ENCODE measurements around the gene DYNC1I2. TPM values are rescaled to one million over a fixed set of nuclear protein-coding genes. Genes with fewer than 3 reads are reported as not detected.
A peak's percentile ranks its signal among the peaks of the same experiment; 100 is the strongest.

DYNC1I2 gene
- total RNA-seq, 1 donor from 2014 or later: 136 TPM

DNA sequence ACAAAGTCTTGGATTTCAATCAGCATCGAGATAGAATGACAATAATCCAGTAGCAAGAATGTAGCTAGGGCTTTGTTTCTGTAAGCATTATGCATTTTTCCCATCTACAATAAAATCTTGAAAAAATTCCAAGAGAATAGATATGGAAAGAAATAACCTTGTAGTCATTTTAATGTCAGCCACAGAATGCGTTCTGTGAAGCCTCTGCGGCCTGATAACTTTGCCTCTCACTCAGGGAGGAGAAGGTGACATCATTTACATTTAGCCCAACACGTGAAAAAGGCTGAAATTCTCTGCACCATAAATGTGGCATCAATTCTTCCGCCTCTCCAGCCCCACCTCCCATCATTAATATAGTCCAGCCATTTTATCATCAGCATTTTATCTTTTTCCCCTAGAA is 19.1 kb upstream of the DYNC1I2 start:
- no peaks in the 10 kb centered on the region for H3K27me3 Mint-ChIP-seq (ENCODE audit: low read depth)
- TF ChIP-seq, protein P1, sequence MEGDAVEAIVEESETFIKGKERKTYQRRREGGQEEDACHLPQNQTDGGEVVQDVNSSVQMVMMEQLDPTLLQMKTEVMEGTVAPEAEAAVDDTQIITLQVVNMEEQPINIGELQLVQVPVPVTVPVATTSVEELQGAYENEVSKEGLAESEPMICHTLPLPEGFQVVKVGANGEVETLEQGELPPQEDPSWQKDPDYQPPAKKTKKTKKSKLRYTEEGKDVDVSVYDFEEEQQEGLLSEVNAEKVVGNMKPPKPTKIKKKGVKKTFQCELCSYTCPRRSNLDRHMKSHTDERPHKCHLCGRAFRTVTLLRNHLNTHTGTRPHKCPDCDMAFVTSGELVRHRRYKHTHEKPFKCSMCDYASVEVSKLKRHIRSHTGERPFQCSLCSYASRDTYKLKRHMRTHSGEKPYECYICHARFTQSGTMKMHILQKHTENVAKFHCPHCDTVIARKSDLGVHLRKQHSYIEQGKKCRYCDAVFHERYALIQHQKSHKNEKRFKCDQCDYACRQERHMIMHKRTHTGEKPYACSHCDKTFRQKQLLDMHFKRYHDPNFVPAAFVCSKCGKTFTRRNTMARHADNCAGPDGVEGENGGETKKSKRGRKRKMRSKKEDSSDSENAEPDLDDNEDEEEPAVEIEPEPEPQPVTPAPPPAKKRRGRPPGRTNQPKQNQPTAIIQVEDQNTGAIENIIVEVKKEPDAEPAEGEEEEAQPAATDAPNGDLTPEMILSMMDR (IDR thresholded peaks at IDR 0.05): no peak
- H3K9me3 Mint-ChIP-seq (ENCODE audit: low read depth): no peaks in the 10 kb centered on the region
- H3K4me3 Mint-ChIP-seq (ENCODE audit: unreplicated experiment): no peak overlapping the region
- H3K27ac Mint-ChIP-seq (ENCODE audit: unreplicated experiment): no peak overlapping the region
- DNase-seq (ENCODE audit: low spot score): no peak
- H3K4me1 Mint-ChIP-seq (ENCODE audit: low read depth): peaks cover 52% of the 10 kb centered on the region
- H3K36me3 Mint-ChIP-seq (ENCODE audit: low read depth): no peaks in the 10 kb centered on the region

DNA sequence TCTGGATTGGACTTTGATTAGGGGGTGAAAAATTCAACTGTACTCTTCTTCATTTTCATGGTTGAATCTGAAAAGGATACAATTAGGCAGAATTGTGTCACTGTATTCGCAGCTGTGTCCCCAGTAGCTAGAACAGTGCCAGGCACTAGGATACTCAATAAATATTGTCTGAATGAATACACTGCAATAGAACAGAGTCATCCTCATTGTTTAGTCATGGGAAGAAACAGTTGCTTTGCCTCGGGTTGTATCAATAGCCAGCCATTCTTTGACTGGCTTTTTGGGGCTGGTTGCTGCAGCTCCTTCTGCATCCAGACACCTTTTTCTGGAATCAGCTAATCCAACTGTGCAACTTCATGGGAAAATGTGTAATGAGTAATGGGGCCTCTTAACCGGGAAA is 18.1 kb upstream of the DYNC1I2 start:
- TF ChIP-seq, protein P1 (IDR thresholded peaks at IDR 0.05): no peak
- DNase-seq (ENCODE audit: low spot score): no peak
- Mint-ChIP-seq H3K9me3 (ENCODE audit: low read depth) (no peaks in the 10 kb centered on the region), H3K4me3 (ENCODE audit: unreplicated experiment) (no peak overlapping the region), H3K27me3 (ENCODE audit: low read depth) (no peaks in the 10 kb centered on the region), H3K36me3 (ENCODE audit: low read depth) (no peaks in the 10 kb centered on the region), H3K4me1 (ENCODE audit: low read depth) (peaks cover 61% of the 10 kb centered on the region), H3K27ac (ENCODE audit: unreplicated experiment) (no peak overlapping the region)

DNA sequence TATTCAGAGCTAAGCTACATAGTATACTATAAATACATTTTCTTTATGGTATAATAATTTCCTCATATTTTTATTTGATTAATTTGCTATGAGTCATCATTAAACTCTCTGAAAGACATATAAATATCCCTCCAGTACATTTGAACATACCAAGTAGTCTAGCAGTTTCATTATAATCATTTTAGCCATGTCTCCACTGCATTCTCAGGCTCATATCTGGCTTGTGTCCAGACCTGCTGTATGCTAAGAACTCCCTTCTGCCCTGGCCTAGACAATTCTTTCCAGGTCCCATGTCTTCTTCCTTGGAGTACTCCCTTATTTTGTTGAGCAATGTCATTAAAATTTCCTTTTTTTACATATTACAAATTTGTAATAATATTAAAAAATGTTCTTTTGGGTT is 16.6 kb upstream of the DYNC1I2 start:
- Mint-ChIP-seq H3K27ac (ENCODE audit: unreplicated experiment) (peak overlapping the region; percentile 65), H3K4me3 (ENCODE audit: unreplicated experiment) (no peak overlapping the region), H3K27me3 (ENCODE audit: low read depth) (no peaks in the 10 kb centered on the region), H3K9me3 (ENCODE audit: low read depth) (no peaks in the 10 kb centered on the region), H3K36me3 (ENCODE audit: low read depth) (no peaks in the 10 kb centered on the region), H3K4me1 (ENCODE audit: low read depth) (peaks cover 62% of the 10 kb centered on the region)
- DNase-seq (ENCODE audit: low spot score): no peak
- TF ChIP-seq, protein P1 (IDR thresholded peaks at IDR 0.05): no peak

DNA sequence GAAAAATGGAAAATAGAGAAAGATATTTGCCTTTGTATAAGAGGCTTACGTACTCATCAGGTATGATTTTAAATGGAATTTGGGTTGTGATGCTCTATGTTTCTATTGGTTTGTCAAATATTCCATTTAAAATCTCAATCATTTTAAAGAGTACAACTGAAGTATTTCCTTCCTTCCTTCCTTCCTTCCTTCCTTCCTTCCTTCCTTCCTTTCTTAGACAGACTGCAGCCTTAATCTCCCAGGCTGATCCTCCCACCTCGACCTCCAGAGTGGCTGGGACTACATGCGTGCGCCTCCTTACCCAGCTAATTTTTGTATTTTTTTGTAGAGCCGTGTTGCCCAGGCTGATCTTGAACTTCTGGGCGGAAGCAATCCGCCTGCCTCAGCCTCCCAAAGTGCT is 15.4 kb upstream of the DYNC1I2 start:
- no peak for DNase-seq (ENCODE audit: low spot score)
- Mint-ChIP-seq H3K9me3 (ENCODE audit: low read depth) (no peaks in the 10 kb centered on the region), H3K36me3 (ENCODE audit: low read depth) (no peaks in the 10 kb centered on the region), H3K4me3 (ENCODE audit: unreplicated experiment) (no peak overlapping the region), H3K4me1 (ENCODE audit: low read depth) (peaks cover 64% of the 10 kb centered on the region), H3K27me3 (ENCODE audit: low read depth) (no peaks in the 10 kb centered on the region), H3K27ac (ENCODE audit: unreplicated experiment) (peak overlapping the region; percentile 2)
- TF ChIP-seq, protein P1 (IDR thresholded peaks at IDR 0.05): no peak

DNA sequence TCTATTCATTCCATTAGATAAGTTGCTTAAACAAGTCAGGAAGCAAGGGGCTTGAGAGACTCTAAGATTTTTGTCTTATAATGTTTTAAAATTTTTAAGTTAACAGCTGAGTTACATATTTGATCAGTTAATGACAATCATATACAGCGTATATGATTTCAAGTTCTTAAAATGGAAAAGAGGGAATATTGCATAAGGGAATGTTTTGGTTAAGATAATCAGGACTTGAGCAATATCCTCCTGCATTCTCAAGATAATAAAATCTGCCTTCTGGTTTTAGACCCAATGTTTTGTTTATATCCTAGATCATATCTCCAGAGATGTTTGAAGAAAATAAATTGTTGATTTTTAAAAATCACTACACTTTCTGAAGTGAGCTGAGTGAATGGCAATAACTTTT is 13.4 kb upstream of the DYNC1I2 start:
- no peak for DNase-seq (ENCODE audit: low spot score)
- H3K27ac Mint-ChIP-seq (ENCODE audit: unreplicated experiment): peak overlapping the region; percentile 20
- TF ChIP-seq, protein P1 (IDR thresholded peaks at IDR 0.05): no peak

More for the DNA sequence above, 13.4 kb upstream of the DYNC1I2 start:
- H3K36me3 Mint-ChIP-seq (ENCODE audit: low read depth): no peaks in the 10 kb centered on the region
- H3K27me3 Mint-ChIP-seq (ENCODE audit: low read depth): no peaks in the 10 kb centered on the region
- no peak overlapping the region for H3K4me3 Mint-ChIP-seq (ENCODE audit: unreplicated experiment)
- H3K4me1 Mint-ChIP-seq (ENCODE audit: low read depth): peaks cover 53% of the 10 kb centered on the region
- no peaks in the 10 kb centered on the region for H3K9me3 Mint-ChIP-seq (ENCODE audit: low read depth)
